Measurements from ENCODE around the gene FUT8.

FUT8 gene

DNA sequence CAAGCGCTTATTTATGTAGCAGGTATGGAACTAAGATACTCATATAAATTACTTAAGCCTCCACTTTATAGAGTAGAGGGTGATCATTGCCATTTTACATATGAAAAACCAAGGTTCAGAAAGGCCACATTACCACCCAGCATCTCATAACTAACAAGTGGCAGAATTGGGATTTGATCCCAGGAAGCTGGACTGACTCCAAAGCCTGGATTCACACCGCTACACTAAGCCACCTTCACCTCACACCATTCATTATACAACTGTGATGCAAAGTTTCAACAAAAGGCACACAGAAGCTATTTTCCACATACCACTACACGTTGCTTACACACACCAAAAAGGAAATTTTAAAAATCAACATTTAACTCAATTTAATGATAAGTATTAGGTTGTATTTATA, 370.6 kb downstream of the FUT8 start:
- H3K9me3 ChIP-seq, result no peaks in the 10 kb centered on the region
- no peak overlapping the region for H3K27ac ChIP-seq
- no peaks in the 10 kb centered on the region for H3K27me3 ChIP-seq
- TF ChIP-seq, protein P1, sequence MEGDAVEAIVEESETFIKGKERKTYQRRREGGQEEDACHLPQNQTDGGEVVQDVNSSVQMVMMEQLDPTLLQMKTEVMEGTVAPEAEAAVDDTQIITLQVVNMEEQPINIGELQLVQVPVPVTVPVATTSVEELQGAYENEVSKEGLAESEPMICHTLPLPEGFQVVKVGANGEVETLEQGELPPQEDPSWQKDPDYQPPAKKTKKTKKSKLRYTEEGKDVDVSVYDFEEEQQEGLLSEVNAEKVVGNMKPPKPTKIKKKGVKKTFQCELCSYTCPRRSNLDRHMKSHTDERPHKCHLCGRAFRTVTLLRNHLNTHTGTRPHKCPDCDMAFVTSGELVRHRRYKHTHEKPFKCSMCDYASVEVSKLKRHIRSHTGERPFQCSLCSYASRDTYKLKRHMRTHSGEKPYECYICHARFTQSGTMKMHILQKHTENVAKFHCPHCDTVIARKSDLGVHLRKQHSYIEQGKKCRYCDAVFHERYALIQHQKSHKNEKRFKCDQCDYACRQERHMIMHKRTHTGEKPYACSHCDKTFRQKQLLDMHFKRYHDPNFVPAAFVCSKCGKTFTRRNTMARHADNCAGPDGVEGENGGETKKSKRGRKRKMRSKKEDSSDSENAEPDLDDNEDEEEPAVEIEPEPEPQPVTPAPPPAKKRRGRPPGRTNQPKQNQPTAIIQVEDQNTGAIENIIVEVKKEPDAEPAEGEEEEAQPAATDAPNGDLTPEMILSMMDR (IDR thresholded peaks at IDR 0.05), result no peak
- H3K4me1 ChIP-seq, result no peaks in the 10 kb centered on the region
- no peak overlapping the region for H3K4me3 ChIP-seq
- H3K36me3 ChIP-seq, result no peaks in the 10 kb centered on the region
- no peak for DNase-seq
- intact Hi-C loops (cut with DNase I; ENCODE audit: low total_unique reads), result no loop called here

DNA sequence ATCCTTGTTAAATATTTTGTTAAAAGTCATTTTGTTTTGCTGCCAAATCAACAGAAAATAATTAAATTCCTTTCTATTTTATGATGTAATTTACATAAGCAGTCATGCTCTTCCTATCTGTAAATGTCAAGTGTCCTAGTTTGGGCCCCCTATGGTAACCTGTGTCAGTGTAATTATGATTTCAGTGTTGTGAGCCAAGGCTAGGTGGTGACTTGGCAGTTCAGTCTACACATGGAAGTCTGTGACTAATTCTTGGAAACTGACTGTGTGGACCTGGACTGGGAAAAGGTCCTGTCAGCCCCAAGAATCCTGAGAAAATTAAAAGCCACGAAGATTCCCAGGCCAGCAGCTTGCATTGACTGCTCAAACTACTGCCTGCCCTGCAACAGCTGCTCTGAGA, 371.0 kb downstream of the FUT8 start:
- TF ChIP-seq, protein P1 (IDR thresholded peaks at IDR 0.05), result no peak
- H3K36me3 ChIP-seq, result no peaks in the 10 kb centered on the region
- H3K9me3 ChIP-seq, result no peaks in the 10 kb centered on the region
- no peak overlapping the region for H3K4me3 ChIP-seq
- intact Hi-C loops (cut with DNase I; ENCODE audit: low total_unique reads), result no loop called here
- DNase-seq, result no peak
- H3K27ac ChIP-seq, result no peak overlapping the region
- no peaks in the 10 kb centered on the region for H3K27me3 ChIP-seq
- H3K4me1 ChIP-seq, result no peaks in the 10 kb centered on the region

DNA sequence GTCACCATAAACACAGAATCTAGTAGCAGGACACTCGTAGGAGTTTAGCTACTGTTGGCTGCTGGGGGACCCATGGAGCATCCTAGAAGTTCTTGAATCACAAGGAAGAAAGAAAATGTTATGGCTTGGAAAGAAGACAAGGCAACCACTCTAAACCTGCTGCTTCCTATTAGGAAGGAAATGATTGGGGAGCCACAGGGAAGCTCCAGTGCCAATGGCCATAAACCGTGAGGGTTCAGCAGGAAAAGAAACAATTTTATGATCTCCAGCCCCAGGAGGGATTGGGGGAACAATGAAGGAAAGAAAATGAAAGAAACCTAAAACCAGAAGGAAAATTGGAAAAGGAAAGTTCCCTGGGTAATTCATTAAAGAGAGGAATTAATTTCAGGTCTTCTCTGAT, 372.0 kb downstream of the FUT8 start:
- H3K4me1 ChIP-seq, result no peaks in the 10 kb centered on the region
- TF ChIP-seq, protein P1 (IDR thresholded peaks at IDR 0.05), result no peak
- H3K4me3 ChIP-seq, result no peak overlapping the region
- no peaks in the 10 kb centered on the region for H3K36me3 ChIP-seq
- no peaks in the 10 kb centered on the region for H3K27me3 ChIP-seq
- H3K27ac ChIP-seq, result no peak overlapping the region
- no peaks in the 10 kb centered on the region for H3K9me3 ChIP-seq
- intact Hi-C loops (cut with DNase I; ENCODE audit: low total_unique reads), result no loop called here
- DNase-seq, result no peak

DNA sequence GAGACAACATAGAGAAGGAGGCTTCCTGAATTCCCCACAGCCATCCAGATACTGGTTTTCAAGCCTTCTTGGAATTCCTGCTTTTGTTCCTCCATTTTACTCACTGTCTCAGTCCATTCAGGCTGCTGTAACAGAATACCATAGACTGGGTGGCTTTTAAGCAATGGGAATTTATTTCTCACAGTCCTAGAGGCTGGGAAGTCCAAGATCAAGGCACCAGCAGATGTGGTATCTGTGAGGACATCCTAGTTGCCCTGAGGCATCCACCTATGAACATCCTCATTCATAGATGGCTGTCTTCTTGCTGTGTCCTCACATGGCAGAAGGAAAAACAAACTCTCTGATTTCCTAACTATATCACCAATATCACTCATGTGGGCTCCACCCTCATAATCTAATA, 374.9 kb downstream of the FUT8 start:
- TF ChIP-seq, protein P1 (IDR thresholded peaks at IDR 0.05), result no peak
- no peaks in the 10 kb centered on the region for H3K36me3 ChIP-seq
- no peak for DNase-seq
- no peaks in the 10 kb centered on the region for H3K9me3 ChIP-seq
- no peak overlapping the region for H3K4me3 ChIP-seq
- no peaks in the 10 kb centered on the region for H3K4me1 ChIP-seq
- no peaks in the 10 kb centered on the region for H3K27me3 ChIP-seq
- no peak overlapping the region for H3K27ac ChIP-seq
- intact Hi-C loops (cut with DNase I; ENCODE audit: low total_unique reads), result no loop called here

DNA sequence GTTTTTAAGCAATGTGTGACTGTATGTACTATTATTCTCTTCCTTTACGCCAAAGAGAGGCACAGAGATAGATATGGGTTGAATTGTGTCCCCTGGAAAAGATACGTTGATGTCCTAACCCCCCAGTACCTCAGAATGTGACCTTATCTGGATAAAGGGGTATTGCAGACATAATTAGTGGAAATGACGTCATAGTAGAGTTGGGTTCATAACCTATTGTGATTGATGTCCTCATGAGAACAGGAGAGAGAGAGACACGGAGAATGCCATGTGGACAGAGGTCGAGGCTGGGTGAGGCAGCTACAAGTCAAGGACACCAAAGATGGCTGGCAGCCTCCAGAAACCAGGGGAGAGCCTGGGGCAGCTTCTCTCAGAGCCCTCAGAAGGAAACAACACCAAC, 376.3 kb downstream of the FUT8 start:
- H3K27me3 ChIP-seq, result no peaks in the 10 kb centered on the region
- no peaks in the 10 kb centered on the region for H3K36me3 ChIP-seq
- DNase-seq, result no peak
- intact Hi-C loops (cut with DNase I; ENCODE audit: low total_unique reads), result no loop called here
- H3K9me3 ChIP-seq, result no peaks in the 10 kb centered on the region
- no peak overlapping the region for H3K4me3 ChIP-seq
- TF ChIP-seq, protein P1 (IDR thresholded peaks at IDR 0.05), result no peak
- H3K4me1 ChIP-seq, result no peaks in the 10 kb centered on the region
- H3K27ac ChIP-seq, result no peak overlapping the region

DNA sequence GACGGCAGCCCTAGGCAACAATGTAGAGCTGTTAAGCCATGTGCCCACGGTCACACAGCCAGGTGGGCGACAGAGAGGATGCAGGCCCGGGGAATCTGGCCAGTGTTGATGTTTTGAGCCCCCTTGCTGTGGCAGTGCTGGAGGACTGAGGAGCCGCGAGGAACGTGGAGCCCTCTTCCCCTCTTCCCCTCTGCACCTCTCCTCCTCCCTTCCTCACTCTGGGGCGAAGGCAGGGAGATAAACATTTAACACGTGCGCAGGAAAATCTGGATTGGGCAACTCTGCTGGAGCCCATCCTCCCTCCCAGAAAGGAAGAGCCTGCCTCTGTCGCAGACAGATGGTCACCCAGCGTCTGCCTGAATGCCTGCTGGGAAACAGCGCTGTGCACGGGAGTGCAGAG, 376.8 kb downstream of the FUT8 start:
- no peak overlapping the region for H3K4me3 ChIP-seq
- H3K4me1 ChIP-seq, result no peaks in the 10 kb centered on the region
- TF ChIP-seq, protein P1 (IDR thresholded peaks at IDR 0.05), result no peak
- H3K27ac ChIP-seq, result no peak overlapping the region
- no peaks in the 10 kb centered on the region for H3K9me3 ChIP-seq
- intact Hi-C loops (cut with DNase I; ENCODE audit: low total_unique reads), result no loop called here
- no peak for DNase-seq
- no peaks in the 10 kb centered on the region for H3K36me3 ChIP-seq
- H3K27me3 ChIP-seq, result no peaks in the 10 kb centered on the region

All from tibial artery (tissue), 4 donors.